K562 (cell line): ENCODE data around the gene RASAL1. TPM values are rescaled to one million over a fixed set of nuclear protein-coding genes. Genes with fewer than 3 reads are reported as not detected.

Experiments
- ATAC-seq: fragments of 200-7000 bp; cut with Tn5 transposase; 3 replicates; pipeline ENCODE4 v1.9.1; 2020; ENCODE audit warnings: moderate library complexity
- BruUV-seq: library from RNA; stranded (reverse); fragments of 400-500 nt; replicated peaks from 2 replicates; lab custom pipeline; 2021; lab: Mats Ljungman, UMichigan
- CTCF ChIA-PET: fragments of 300-600 bp; formaldehyde crosslinking; extraction: SDS; loops from one replicate; lab custom pipeline; 2021; ENCODE audit warnings: low intra/inter-chr PET ratio; lab: Yijun Ruan, JAX
- POLR2A ChIA-PET: fragments of 300-600, 350-650 bp; sonication (Branson Sonifier 250); formaldehyde crosslinking; extraction: SDS; loops from one replicate; lab custom pipeline; 2021; ENCODE audit warnings: antibody characterized with exemption, inconsistent platforms; lab: Yijun Ruan, JAX
- DNase-seq, 4 experiments: peaks; one replicate each; pipeline versions ENCODE4 v3.0.0 to v3.0.0-alpha.2; 2011 to 2018; ENCODE audit warnings: low spot score in 3 of 4, mixed read lengths in 3 of 4; ENCODE audit errors: extremely low read depth in 1 of 4
- FAIRE-seq: peaks from 2 replicates; lab custom pipeline; 2011; peaks lifted over from hg19 to GRCh38; lab: Jason Lieb, UNC
- H2AFZ ChIP-seq: 2 replicates; pipeline ENCODE4 v1.6.0; 2011; ENCODE audit warnings: low read depth, low read length, control low read depth, inconsistent platforms
- H3K27ac ChIP-seq: fragments of 200-600 bp; 3 replicates; pipeline ENCODE4 v1.8.0; 2011; ENCODE audit warnings: low read depth, mild to moderate bottlenecking, control low read depth, inconsistent platforms, low read length, moderate library complexity, mixed read lengths; ENCODE audit errors: extremely low read depth
- H3K27me3 ChIP-seq, 2 experiments: fragments of 300-600 bp in 1 of 2; 2 replicates in 1 of 2; 3 replicates in 1 of 2; pipeline versions ENCODE4 v1.6.0 to v1.8.0; 2011; ENCODE audit warnings: inconsistent platforms in 2 of 2, low read length in 2 of 2, mild to moderate bottlenecking in 1 of 2, mixed read lengths in 1 of 2, moderate library complexity in 1 of 2; ENCODE audit not compliant: control insufficient read depth in 2 of 2, insufficient read depth in 2 of 2
- H3K36me3 ChIP-seq: fragments of 300-600 bp; 3 replicates; pipeline ENCODE4 v1.8.0; 2011; ENCODE audit warnings: mild to moderate bottlenecking, low read length, inconsistent platforms; ENCODE audit not compliant: control insufficient read depth, insufficient read depth
- H3K4me1 ChIP-seq, 2 experiments: fragments of 200-600 bp in 1 of 2; replicated peaks in 1 of 2; 2 replicates in 1 of 2; 3 replicates in 1 of 2; pipeline versions ENCODE4 v1.5.1 to v1.8.0; 2011; ENCODE audit warnings: inconsistent platforms in 2 of 2, low read length in 2 of 2, mild to moderate bottlenecking in 1 of 2, mixed read lengths in 1 of 2, moderate library complexity in 1 of 2; ENCODE audit not compliant: control insufficient read depth in 2 of 2, insufficient read depth in 2 of 2
- H3K4me2 ChIP-seq: 2 replicates; pipeline ENCODE4 v1.6.1; 2011; ENCODE audit warnings: low read length, control low read depth, inconsistent platforms, mixed read lengths; ENCODE audit not compliant: insufficient read depth
- H3K4me3 ChIP-seq: fragments of 200-600 bp; sonication (generic), shearing (Covaris generic); 2 replicates; pipeline ENCODE4 v1.5.1; 2016; ENCODE audit warnings: control low read depth, inconsistent platforms
- H3K79me2 ChIP-seq: fragments of 200-600 bp; 3 replicates; pipeline ENCODE4 v1.8.0; 2011; ENCODE audit warnings: low read length, inconsistent platforms; ENCODE audit not compliant: control insufficient read depth, insufficient read depth
- H3K9ac ChIP-seq, 2 experiments: 2 replicates each; pipeline versions ENCODE4 v1.6.0 to v1.6.1; 2011; ENCODE audit warnings: low read depth in 2 of 2, low read length in 2 of 2, control low read depth in 1 of 2, inconsistent platforms in 1 of 2, mild to moderate bottlenecking in 1 of 2, mixed read lengths in 1 of 2; ENCODE audit not compliant: insufficient read depth in 1 of 2
- H3K9me1 ChIP-seq: one replicate; pipeline ENCODE4 v1.6.0; 2011; ENCODE audit warnings: inconsistent platforms, mild to moderate bottlenecking, low read length, moderate library complexity; ENCODE audit not compliant: control insufficient read depth, insufficient read depth
- H3K9me3 ChIP-seq: replicated peaks from 2 replicates; pipeline ENCODE4 v1.5.1; 2011; ENCODE audit warnings: low read depth, low read length, inconsistent platforms; ENCODE audit not compliant: control insufficient read depth, insufficient read depth
- H4K20me1 ChIP-seq: replicated peaks from 2 replicates; pipeline ENCODE4 v1.6.1; 2011; ENCODE audit warnings: low read length, inconsistent platforms, mixed read lengths; ENCODE audit not compliant: control insufficient read depth, insufficient read depth
- CSDE1 ChIP-seq, 2 experiments: fragments of 450-650 bp; IDR thresholded peaks; 2 replicates each; pipeline ENCODE4 v1.6.1; 2016; ENCODE audit warnings: mild to moderate bottlenecking in 1 of 2
- EGR1 ChIP-seq: fragments of 450-650 bp; conservative IDR thresholded peaks from 2 replicates; pipeline ENCODE4 v1.6.1; 2017; ENCODE audit warnings: mild to moderate bottlenecking
- FOXK1 ChIP-seq: sonication (generic); formaldehyde crosslinking; IDR thresholded peaks from 2 replicates; pipeline ENCODE4 v1.8.0; 2022; ENCODE audit warnings: missing genetic modification reagents, mild to moderate bottlenecking, borderline replicate concordance
- MTA3 ChIP-seq: fragments of 450-650 bp; formaldehyde crosslinking; IDR thresholded peaks from 2 replicates; pipeline ENCODE4 v1.6.1; 2017; ENCODE audit warnings: mild to moderate bottlenecking, borderline replicate concordance
- RFX1 ChIP-seq: fragments of 450-650 bp; IDR thresholded peaks from 2 replicates; pipeline ENCODE4 v1.6.1; 2016; ENCODE audit warnings: mild to moderate bottlenecking, moderate library complexity
- TARDBP ChIP-seq: fragments of 450-650 bp; IDR thresholded peaks from 2 replicates; pipeline ENCODE4 v1.6.1; 2016
- WGBS: fragments of 100-300 bp; shearing (Covaris generic); methylation state at CpG from one replicate; pipeline ENCODE4 v1.1.6; 2016; ENCODE audit warnings: low coverage, mixed read lengths; ENCODE audit not compliant: insufficient coverage; ENCODE audit errors: missing lambda C conversion rate; 5-methylcytosine and 5-hydroxymethylcytosine counted together
- in situ Hi-C: fragments of 300-500 bp; cut with MboI; formaldehyde crosslinking; loops from 4 replicates; pipeline ENCODE4 v1.15.0; 2018; ENCODE audit warnings: inconsistent platforms, mixed read lengths
- intact Hi-C: fragments of 100-400 bp; cut with micrococcal nuclease; formaldehyde crosslinking; loops from 2 replicates; pipeline ENCODE4 v1.14.2; 2022
- polyA plus RNA-seq, 8 experiments: library from polyadenylated mRNA; depleted of rRNA in 4 of 8; stranded (reverse) in 5 of 8; unstranded in 3 of 8; fragments of >200 nt; fragmentation: Nextera tagmentation in 2 of 8; fragmentation: Illumina TruSeq in 1 of 8; extraction: Ambion mirVana in 2 of 8; extraction: Trizol in 1 of 8; gene quantifications; 2 replicates each; pipeline versions ENCODE4 v1.2.1 to v1.2.3, GENCODE V29; 2011 to 2014; ENCODE audit warnings: inconsistent platforms in 1 of 8, missing spikeins in 1 of 8
- total RNA-seq, 7 experiments: library from RNA; depleted of rRNA in 6 of 7; stranded (reverse); fragments of >200 nt in 6 of 7; fragmentation: Illumina TruSeq in 2 of 7; extraction: Trizol in 2 of 7; gene quantifications; 2 replicates each; pipeline versions ENCODE4 v1.2.1 to v1.2.3, GENCODE V29; 2011 to 2021; ENCODE audit warnings: low replicate concordance in 1 of 7
- TF ChIP-seq, protein P1 (sequence below): fragments of 450-650 bp; IDR thresholded peaks from 2 replicates; pipeline ENCODE4 v1.6.1; 2014; ENCODE audit warnings: low read depth, mild to moderate bottlenecking, moderate library complexity, borderline replicate concordance
- TF ChIP-seq, protein P2 (sequence below), 3 experiments: IDR thresholded peaks in 2 of 3; conservative IDR thresholded peaks in 1 of 3; 2 replicates each; pipeline ENCODE4 v1.5.1; 2011 to 2012; ENCODE audit warnings: low read length in 3 of 3, mild to moderate bottlenecking in 3 of 3, control low read depth in 2 of 3, improper control_type of control experiment in 1 of 3, inconsistent platforms in 1 of 3, low read depth in 1 of 3, mixed read lengths in 1 of 3, moderate library complexity in 1 of 3; ENCODE audit not compliant: insufficient read depth in 2 of 3
- TF ChIP-seq, protein P3 (sequence below), 2 experiments: fragments of 200-800 bp in 1 of 2; sonication (Bioruptor generic) in 1 of 2; sonication (generic) in 1 of 2; formaldehyde crosslinking in 1 of 2; IDR thresholded peaks in 1 of 2; conservative IDR thresholded peaks in 1 of 2; 2 replicates each; pipeline versions ENCODE4 v1.5.0 to v1.6.1; 2016 to 2020; ENCODE audit warnings: missing compliant biosample characterization in 1 of 2, missing genetic modification characterization in 1 of 2, missing genetic modification reagents in 1 of 2
- TF ChIP-seq, protein P4 (sequence below), 3 experiments: fragments of 200-800 bp in 1 of 3; sonication (Bioruptor generic) in 1 of 3; sonication (generic) in 1 of 3; formaldehyde crosslinking in 1 of 3; IDR thresholded peaks; 2 replicates each; pipeline versions ENCODE4 v1.6.1 to v1.8.0; 2016 to 2022; ENCODE audit warnings: mild to moderate bottlenecking in 2 of 3, missing compliant biosample characterization in 2 of 3, missing genetic modification characterization in 2 of 3, missing genetic modification reagents in 1 of 3
- TF ChIP-seq, protein P5 (sequence below): sonication (generic); formaldehyde crosslinking; IDR thresholded peaks from 2 replicates; pipeline ENCODE4 v1.8.0; 2022; ENCODE audit warnings: missing genetic modification reagents, mild to moderate bottlenecking, moderate library complexity, borderline replicate concordance

RASAL1 gene
- total and polyA plus RNA-seq, 9 of the 15 experiments (the other 6 are each of a cell fraction or from before 2014, with no cell fraction given) = 0.06 to 0.16 (median 0.14) TPM; not detected in 6

DNA sequence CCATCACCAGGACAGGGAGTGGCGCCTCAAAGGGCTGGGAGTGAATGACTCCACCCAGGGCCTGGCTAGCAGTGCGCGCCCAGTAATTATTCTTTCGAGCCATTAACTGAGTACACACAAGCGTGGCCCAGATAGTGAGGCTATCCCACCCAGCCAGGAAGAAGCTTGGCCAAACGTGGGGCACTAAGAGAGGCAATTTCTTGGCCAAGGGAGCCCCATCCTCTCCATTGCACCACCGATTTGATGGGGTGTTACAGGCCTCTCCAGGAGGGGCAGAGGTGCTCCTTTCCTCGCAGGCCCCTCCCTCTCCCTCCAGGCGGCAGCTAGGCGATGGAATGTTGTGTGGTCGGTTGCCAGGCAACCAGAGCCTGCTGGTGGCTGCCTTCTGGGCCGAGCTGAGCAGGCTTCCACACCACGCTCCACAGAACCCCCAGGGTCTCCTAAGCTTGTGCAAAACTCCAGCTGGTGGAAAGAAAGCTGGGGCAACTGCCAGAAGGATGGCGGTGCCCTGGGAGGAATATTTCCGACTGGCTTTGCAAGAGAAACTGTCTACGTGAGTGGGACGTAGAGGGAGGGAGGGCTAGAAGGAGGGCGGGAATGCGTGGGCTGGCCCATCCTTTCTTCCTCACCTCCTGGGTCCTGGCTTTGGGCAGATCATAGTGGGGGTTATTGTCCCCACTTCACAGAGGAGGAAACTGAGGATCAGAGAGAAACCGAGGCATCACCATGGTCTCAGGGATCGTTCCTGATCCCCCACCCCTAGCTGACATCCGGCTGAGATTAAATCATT, 14.0 kb upstream of the RASAL1 start, which contains the start of gene CFAP73:
CFAP73 (plus strand) TSS at position 364 of the 790 bp plus-strand sequence; CDS start at position 498, 134 bp downstream.
- Histone ChIP-seq H3K27me3 (peaks cover 21 to 27% of the 10 kb centered on the region in 2 experiments), H3K36me3 (no peaks in the 10 kb centered on the region), H2AFZ (no peak within 1 kb of the TSS), H3K4me3 (no peak within 1 kb of the TSS), H3K9me1 (peaks cover 3% of the 10 kb centered on the region), H3K79me2 (no peaks in the 10 kb centered on the region), H4K20me1 (peaks cover 8% of the 10 kb centered on the region; the same call in 1 of the 2 replicates), H3K27ac (no peak within 1 kb of the TSS), H3K4me2 (no peak within 1 kb of the TSS), H3K9me3 (no peaks in the 10 kb centered on the region), H3K9ac (no peak within 1 kb of the TSS), H3K4me1 (peaks cover 5 to 22% of the 10 kb centered on the region in 2 experiments; a peak in 3 of 5 replicates)
- POLR2A ChIA-PET = interaction anchor here (1.1 to 2.0 kb wide), 2 partner anchors 11 to 16 kb away, joined by 3 to 8 read pairs; no protein-coding TSS in a partner anchor
- in situ Hi-C loops (no loop called here), intact Hi-C loops (loop anchor here (5.0 kb wide), 1 partner anchor 157 kb away; no protein-coding TSS in a partner anchor)
- peak; percentile 68 for FAIRE-seq
- peak; percentile 66 to 84 (median 78) for DNase-seq
- CTCF ChIA-PET = no interaction called here
- ATAC-seq = peak; percentile 71
- WGBS = 4% methylated on average over 21 of the region's 22 CpGs
- no TSS peak for BruUV-seq
- TF ChIP-seq, protein P1, sequence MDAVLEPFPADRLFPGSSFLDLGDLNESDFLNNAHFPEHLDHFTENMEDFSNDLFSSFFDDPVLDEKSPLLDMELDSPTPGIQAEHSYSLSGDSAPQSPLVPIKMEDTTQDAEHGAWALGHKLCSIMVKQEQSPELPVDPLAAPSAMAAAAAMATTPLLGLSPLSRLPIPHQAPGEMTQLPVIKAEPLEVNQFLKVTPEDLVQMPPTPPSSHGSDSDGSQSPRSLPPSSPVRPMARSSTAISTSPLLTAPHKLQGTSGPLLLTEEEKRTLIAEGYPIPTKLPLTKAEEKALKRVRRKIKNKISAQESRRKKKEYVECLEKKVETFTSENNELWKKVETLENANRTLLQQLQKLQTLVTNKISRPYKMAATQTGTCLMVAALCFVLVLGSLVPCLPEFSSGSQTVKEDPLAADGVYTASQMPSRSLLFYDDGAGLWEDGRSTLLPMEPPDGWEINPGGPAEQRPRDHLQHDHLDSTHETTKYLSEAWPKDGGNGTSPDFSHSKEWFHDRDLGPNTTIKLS = no peak
- peak; percentile 95 for TF ChIP-seq RFX1
- TF ChIP-seq, protein P2, sequence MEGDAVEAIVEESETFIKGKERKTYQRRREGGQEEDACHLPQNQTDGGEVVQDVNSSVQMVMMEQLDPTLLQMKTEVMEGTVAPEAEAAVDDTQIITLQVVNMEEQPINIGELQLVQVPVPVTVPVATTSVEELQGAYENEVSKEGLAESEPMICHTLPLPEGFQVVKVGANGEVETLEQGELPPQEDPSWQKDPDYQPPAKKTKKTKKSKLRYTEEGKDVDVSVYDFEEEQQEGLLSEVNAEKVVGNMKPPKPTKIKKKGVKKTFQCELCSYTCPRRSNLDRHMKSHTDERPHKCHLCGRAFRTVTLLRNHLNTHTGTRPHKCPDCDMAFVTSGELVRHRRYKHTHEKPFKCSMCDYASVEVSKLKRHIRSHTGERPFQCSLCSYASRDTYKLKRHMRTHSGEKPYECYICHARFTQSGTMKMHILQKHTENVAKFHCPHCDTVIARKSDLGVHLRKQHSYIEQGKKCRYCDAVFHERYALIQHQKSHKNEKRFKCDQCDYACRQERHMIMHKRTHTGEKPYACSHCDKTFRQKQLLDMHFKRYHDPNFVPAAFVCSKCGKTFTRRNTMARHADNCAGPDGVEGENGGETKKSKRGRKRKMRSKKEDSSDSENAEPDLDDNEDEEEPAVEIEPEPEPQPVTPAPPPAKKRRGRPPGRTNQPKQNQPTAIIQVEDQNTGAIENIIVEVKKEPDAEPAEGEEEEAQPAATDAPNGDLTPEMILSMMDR (IDR thresholded peaks at IDR 0.05 in 2 of 3, conservative IDR thresholded peaks at IDR 0.05 in 1 of 3; ENCODE audit: insufficient read depth in 2 of 3, low read depth in 1 of 3, low read length in 3 of 3) = 0 out of 6 replicates have a peak, but pooled peaks of 1 of the 3 experiments have one; percentile 2
- no peak for TF ChIP-seq TARDBP
- TF ChIP-seq, protein P3, sequence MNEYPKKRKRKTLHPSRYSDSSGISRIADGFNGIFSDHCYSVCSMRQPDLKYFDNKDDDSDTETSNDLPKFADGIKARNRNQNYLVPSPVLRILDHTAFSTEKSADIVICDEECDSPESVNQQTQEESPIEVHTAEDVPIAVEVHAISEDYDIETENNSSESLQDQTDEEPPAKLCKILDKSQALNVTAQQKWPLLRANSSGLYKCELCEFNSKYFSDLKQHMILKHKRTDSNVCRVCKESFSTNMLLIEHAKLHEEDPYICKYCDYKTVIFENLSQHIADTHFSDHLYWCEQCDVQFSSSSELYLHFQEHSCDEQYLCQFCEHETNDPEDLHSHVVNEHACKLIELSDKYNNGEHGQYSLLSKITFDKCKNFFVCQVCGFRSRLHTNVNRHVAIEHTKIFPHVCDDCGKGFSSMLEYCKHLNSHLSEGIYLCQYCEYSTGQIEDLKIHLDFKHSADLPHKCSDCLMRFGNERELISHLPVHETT (CRISPR knock-in tag; conservative IDR thresholded peaks at IDR 0.05 in 1 of 2, IDR thresholded peaks at IDR 0.05 in 1 of 2) = no peak
- peak; percentile 69 for TF ChIP-seq EGR1
- 0 out of 2 replicates have a peak, but pooled peaks have one; percentile 50 for TF ChIP-seq FOXK1 (CRISPR knock-in tag)
- TF ChIP-seq CSDE1 (IDR thresholded peaks at IDR 0.05) = peak in 1 of 2 experiments; percentile 64; a peak in 1 of 4 replicates
- TF ChIP-seq, protein P4, sequence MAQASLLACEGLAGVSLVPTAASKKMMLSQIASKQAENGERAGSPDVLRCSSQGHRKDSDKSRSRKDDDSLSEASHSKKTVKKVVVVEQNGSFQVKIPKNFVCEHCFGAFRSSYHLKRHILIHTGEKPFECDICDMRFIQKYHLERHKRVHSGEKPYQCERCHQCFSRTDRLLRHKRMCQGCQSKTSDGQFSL (CRISPR knock-in tag; IDR thresholded peaks at IDR 0.05) = peak; percentile 60; the same call in 1 of the 2 replicates
- TF ChIP-seq, protein P4 (tag; IDR thresholded peaks at IDR 0.05) = no peak
- TF ChIP-seq, protein P5, sequence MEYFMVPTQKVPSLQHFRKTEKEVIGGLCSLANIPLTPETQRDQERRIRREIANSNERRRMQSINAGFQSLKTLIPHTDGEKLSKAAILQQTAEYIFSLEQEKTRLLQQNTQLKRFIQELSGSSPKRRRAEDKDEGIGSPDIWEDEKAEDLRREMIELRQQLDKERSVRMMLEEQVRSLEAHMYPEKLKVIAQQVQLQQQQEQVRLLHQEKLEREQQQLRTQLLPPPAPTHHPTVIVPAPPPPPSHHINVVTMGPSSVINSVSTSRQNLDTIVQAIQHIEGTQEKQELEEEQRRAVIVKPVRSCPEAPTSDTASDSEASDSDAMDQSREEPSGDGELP (CRISPR knock-in tag) = peak; percentile 56; the same call in 1 of the 2 replicates
- TF ChIP-seq MTA3 = no peak
